HEK293 (cell line): ENCODE data around the gene HES2.
"Not testable (repeated sequence)": the region's sequence is repeated elsewhere in the genome, so short reads cannot be mapped to it uniquely, and the experiment has no call there.

Experiments
- CTCF ChIP-seq: fragments of 450-650 bp; formaldehyde crosslinking; IDR thresholded peaks from 2 replicates; pipeline ENCODE4 v1.5.1; 2016; ENCODE audit warnings: missing biosample characterization, missing genetic modification characterization
- KLF16 ChIP-seq: fragments of 450-650 bp; formaldehyde crosslinking; IDR thresholded peaks from 2 replicates; pipeline ENCODE4 v1.5.1; 2017; ENCODE audit warnings: missing biosample characterization, missing genetic modification characterization
- TCF7L2 ChIP-seq: IDR thresholded peaks from 2 replicates; pipeline ENCODE4 v1.6.1; 2011; ENCODE audit warnings: low read depth, mild to moderate bottlenecking, inconsistent platforms, low read length, moderate library complexity, borderline replicate concordance
- YY1 ChIP-seq: fragments of 450-650 bp; formaldehyde crosslinking; IDR thresholded peaks from 2 replicates; pipeline ENCODE4 v1.5.1; 2018; ENCODE audit warnings: missing biosample characterization, missing genetic modification characterization
- ZBTB48 ChIP-seq: fragments of 450-650 bp; formaldehyde crosslinking; IDR thresholded peaks from 2 replicates; pipeline ENCODE4 v1.5.1; 2016; ENCODE audit warnings: missing biosample characterization, missing genetic modification characterization
- ZFP41 ChIP-seq: fragments of 450-650 bp; formaldehyde crosslinking; IDR thresholded peaks from 2 replicates; pipeline ENCODE4 v1.5.1; 2016; ENCODE audit warnings: missing biosample characterization, missing genetic modification characterization, borderline replicate concordance
- ZNF114 ChIP-seq: fragments of 450-650 bp; formaldehyde crosslinking; IDR thresholded peaks from 2 replicates; pipeline ENCODE4 v1.5.0; 2017; ENCODE audit warnings: missing biosample characterization, missing genetic modification characterization
- ZNF169 ChIP-seq: fragments of 450-650 bp; formaldehyde crosslinking; IDR thresholded peaks from 2 replicates; pipeline ENCODE4 v1.5.1; 2016; ENCODE audit warnings: missing biosample characterization, missing genetic modification characterization
- ZNF19 ChIP-seq: fragments of 450-650 bp; formaldehyde crosslinking; IDR thresholded peaks from 2 replicates; pipeline ENCODE4; 2016; ENCODE audit warnings: missing biosample characterization, missing genetic modification characterization, low read depth
- ZNF221 ChIP-seq: fragments of 450-650 bp; formaldehyde crosslinking; IDR thresholded peaks from 2 replicates; pipeline ENCODE4 v1.5.1; 2017; ENCODE audit warnings: missing biosample characterization, missing genetic modification characterization, borderline replicate concordance
- ZNF549 ChIP-seq: fragments of 450-650 bp; IDR thresholded peaks from 2 replicates; pipeline ENCODE4 v1.5.1; 2018; ENCODE audit warnings: missing biosample characterization, missing genetic modification characterization, mild to moderate bottlenecking, inconsistent platforms, moderate library complexity
- TF ChIP-seq, protein P1 (sequence below): fragments of 450-650 bp; formaldehyde crosslinking; IDR thresholded peaks from 2 replicates; pipeline ENCODE4 v1.5.1; 2017; ENCODE audit warnings: missing biosample characterization, missing genetic modification characterization

GRCh38 chr1:6436277-6436676 is 16.6 kb upstream of the HES2 start:
- TF ChIP-seq ZNF549 (tag by site-specific recombination); ZNF221 (tag by site-specific recombination); CTCF; KLF16 (tag by site-specific recombination); ZFP41 (tag by site-specific recombination); ZNF19 (tag by site-specific recombination); YY1 (tag by site-specific recombination); ZNF114 (tag by site-specific recombination); ZNF169 (tag by site-specific recombination); TCF7L2; ZBTB48 (tag by site-specific recombination): not testable (repeated sequence)
- TF ChIP-seq, protein P1, sequence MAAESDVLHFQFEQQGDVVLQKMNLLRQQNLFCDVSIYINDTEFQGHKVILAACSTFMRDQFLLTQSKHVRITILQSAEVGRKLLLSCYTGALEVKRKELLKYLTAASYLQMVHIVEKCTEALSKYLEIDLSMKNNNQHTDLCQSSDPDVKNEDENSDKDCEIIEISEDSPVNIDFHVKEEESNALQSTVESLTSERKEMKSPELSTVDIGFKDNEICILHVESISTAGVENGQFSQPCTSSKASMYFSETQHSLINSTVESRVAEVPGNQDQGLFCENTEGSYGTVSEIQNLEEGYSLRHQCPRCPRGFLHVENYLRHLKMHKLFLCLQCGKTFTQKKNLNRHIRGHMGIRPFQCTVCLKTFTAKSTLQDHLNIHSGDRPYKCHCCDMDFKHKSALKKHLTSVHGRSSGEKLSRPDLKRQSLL (tag by site-specific recombination), result not testable (repeated sequence)
